Measurements from ENCODE around the gene B9D1.

B9D1 gene

DNA sequence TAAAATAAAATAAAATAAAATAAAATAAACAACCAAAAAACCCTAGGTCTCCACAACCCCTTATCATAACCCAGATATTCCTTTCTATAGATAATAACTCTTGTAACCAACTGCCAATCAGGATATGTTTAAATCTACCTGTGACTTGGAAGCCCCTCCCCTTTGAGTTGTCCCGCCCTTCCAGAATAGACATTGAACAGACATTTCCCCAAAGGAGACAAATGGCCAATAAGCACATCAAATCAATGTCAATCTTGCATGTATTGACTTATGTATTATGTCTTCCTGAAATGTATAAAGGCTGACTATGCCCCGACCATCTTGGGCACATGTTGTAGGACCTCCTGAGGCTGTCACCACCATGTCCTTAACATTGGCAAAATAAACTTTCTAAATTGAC is 14.3 kb upstream of the B9D1 start:
- no peak for DNase-seq

- DNase-seq: no peak
Measured at GRCh38 chr17:19375732-19376131, 13.2 kb upstream of the B9D1 start.

DNA sequence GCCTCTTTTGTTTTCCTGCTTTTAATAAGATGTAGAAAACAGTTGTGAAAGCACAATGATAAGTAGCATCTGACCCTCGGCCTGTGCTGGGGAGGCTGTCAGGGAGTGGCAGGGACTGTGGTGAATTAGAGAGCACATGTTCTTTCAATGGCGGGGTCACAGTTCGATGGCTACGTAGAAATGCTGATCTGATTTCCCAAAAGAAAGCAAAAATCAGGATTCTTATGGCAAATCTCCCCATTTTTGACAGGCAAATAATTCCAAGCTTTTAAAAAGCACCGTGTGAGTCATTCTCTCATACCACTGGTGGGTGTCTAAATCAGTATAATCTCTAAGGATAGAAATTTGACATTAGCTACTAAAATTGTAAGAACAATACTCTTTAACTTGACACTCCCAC is 11.6 kb upstream of the B9D1 start:
- DNase-seq: no peak

DNA sequence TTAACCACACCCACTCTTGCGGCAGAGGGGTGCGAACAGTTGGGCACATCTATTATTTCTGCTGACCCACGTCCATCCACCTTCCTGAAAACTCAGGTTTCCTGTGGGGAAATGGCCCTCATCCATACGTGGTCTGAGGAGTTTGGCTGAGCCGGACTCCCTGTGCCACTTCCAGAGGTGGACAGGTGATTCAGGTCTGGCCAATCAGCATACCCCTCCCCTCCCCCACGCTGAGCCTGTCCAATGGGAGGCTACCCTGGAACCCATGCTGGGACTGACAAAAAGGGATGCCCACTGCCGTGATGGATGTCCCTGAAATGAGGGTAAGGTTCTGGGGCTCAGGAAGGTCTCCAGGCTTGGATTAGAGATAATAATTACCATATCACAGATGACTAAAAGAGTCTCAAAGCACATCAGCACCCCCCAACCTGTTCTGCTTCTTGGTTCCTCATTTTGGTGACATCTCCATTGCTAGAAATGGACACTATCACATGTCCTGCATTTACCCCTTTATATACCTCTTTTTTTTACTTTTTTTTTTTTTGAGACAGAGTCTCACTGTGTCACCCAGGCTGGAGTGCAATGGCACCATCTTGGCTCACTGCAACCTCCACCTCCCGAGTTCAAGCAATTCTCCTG is 10.5 kb upstream of the B9D1 start:
- no peak for DNase-seq

DNA sequence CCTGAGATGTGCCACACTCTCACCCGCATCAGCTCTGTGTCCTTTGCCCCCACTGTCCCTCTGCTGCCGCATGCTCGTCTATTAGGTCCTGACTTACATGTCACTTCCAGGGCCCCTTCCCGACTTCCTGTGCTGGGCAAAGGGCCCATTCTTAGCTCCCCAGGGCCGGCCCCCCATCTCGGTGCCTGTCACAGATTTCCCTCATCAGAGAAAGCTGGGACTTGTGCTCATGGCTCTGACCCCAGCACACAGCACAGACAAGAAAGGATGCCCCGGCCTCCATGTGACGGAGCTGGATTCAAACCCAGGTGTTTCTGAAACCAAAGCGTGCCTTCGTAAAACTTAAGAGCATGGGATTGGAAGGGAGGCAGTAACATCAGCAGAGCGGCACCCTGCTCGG is 9.9 kb upstream of the B9D1 start:
- no peak for DNase-seq

DNA sequence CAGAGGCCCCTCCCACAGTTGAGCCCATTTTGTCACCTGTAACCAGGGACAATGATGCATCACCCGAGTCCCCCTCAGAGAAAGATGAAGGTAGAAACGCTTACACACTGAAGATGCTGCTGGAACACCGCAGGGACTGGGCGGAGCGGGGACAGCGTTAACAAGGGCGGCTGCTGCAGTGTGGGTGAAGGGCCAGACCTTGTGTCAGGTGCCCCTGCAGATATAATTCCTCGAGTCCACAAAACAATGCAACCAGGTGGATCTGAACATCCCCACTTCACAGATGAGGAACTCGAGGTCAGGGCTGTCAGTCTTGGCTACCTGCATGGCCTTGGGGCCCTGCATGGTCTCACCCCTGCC is 9.5 kb upstream of the B9D1 start:
- no peak for DNase-seq

GRCh38 chr17:19371259-19372010 is 8.9 kb upstream of the B9D1 start:
- no peak for DNase-seq

GRCh38 chr17:19370493-19370960 is 8.0 kb upstream of the B9D1 start:
- no peak for DNase-seq

GRCh38 chr17:19369846-19370492 is 7.4 kb upstream of the B9D1 start:
- DNase-seq: no peak

DNA sequence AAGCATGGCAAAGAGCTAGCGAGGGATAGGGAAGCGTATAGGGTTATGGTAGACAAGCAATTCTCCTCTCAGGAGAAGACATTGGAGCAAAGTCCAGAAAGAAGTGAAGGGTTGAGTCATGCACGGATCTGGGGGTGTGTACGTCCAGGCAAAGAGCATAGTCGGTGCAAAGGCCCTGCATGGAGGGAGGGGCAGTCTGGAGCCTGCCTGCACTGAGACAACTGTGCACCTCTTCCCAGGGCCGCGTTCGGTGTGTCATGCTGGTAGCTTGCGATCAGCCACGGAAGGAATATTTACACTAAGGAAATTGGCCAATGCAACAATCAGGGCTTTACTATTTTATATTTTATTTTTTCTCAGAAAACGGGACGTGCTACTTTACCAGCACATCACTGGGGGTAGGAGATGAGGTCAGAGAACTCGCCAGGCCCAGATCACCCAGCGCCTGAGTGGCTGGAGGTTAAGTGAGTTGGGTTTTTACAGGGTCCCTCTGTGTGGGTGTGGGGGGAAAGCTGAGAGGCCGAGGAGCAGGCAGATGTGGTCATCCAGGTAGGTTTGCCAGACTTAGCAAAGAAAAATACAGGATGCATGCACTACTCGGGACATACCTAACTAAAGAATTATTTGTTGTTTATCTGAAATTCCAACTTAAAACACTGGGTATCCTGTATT is 6.7 kb upstream of the B9D1 start:
- no peak for DNase-seq

DNA sequence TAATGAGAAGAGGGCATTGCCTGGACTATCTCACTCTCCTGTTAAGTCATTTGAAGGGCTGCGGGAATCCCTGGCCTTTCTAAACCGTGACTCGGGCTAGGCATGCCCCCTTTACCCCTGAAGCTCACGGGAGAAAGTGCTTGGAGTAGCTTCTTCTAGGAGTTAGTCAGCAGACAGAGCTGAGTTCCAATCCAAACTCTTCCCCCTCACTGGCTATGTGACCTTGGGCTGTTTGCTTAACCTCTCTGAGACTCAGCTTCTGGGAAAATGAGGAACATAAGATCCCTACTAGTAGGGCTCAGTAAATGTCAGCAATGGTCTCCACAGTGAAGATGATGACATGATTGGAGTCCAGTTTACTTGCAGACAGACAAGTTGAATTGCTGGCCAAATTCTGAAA is 5.7 kb upstream of the B9D1 start:
- no peak for DNase-seq

- DNase-seq: no peak
Measured at GRCh38 chr17:19366637-19366972, 4.1 kb upstream of the B9D1 start.

- DNase-seq: no peak
Measured at GRCh38 chr17:19365833-19366636, 3.5 kb upstream of the B9D1 start.

DNA sequence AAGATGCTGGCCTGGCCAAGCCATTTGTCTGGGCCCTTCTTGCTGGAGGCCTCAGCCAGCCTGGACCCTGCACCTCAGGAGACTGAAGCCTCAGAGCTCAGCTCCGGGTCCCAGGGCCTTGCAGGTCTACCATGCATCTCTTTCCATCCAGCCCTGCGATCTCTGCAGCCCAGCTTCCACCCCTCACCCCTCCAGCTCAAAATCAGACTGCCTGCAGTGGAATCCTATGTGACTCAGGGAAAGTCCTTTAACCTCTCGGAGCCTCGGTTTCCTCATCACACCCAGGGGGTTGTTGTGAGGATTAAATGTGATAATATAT is 2.9 kb upstream of the B9D1 start:
- DNase-seq: no peak

GRCh38 chr17:19364699-19365498 is 2.4 kb upstream of the B9D1 start:
- DNase-seq: no peak

DNA sequence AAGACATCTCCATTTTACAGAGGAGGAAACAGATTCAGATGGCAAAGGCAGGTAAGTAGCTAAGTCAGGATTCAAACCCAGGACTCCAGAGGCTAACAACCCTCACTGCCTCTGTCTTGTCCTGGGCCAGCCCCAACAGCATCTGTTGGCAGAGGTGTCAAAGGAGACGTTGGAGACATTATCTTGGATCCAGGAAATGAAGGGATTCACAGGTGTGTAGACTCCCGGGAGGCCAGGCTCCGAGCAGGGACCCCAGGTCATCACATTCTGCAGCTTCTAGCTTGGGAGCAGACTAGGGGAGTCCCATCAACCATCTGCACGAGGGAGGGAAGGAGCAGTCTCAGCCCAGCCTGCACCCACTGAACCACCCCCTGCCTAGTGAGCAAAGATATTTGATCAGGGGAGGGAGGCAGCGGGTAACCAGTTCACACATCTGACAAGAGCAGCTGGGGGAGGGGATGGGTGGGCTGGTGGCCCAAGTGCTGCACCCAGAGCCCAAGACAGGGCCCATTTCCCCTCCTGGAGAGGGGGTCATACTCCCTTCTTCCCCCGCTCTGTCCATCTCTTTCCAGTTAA is 1.0 kb upstream of the B9D1 start:
- no peak for DNase-seq

DNA sequence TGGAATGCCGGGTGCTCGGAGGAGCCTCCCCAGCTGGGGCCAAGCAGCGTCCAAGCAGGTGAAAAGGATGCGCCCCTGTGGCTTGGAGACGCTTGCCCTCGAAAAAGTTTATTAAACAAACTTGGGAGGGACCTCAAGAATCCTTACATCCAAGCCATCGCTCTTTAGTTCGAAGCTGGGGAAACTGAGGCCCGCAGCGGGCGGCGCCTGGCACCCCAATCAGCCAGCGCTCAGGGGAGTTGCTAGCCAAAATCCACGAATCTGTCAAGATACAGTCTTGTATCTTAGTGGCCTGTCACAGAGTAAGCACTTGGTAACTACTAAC is 553 bp upstream of the B9D1 start:
- DNase-seq: no peak

- DNase-seq: no peak
Measured at GRCh38 chr17:19361944-19362276, 613 bp downstream of the B9D1 start.

GRCh38 chr17:19361326-19361725 is 1.2 kb downstream of the B9D1 start:
- DNase-seq: peak; percentile 36

DNA sequence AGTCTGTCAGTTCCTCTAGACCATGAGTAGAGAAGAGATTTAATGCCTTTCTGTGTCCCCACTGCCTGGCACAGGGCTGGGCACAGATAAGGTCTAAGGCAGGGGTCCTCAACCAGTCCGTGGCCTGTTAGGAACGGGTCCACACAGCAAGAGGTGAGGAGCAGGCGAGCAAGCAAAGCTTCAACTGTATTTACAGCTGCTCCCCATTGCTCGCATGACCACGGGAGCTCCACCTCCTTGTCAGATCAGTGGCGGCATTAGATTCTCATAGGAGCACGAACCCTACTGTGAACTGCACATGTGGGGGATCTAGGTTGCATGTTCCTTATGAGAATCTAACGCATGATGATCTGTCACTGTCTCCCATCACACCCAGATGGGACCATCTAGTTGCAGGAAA is 1.8 kb downstream of the B9D1 start:
- DNase-seq: no peak

DNA sequence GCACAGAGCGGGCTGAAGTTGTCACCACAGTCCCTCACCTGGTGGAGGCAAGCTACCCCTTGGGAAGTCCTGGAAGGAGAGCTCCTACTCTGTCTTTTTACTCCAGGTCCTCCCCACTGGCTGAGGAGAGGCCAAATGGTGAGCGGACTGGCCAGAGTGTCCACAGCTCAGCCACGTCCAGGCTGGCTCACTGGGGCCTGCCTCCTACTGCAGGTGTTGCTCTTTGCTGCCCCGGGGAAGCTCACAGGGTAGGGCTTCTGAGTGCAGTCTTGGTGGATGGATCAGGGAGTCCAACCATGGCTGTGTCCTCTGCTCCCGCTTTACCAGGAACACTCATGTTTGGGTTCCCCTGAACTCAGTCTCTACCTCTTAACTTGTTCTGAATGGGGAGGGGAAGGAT is 2.7 kb downstream of the B9D1 start:
- no peak for DNase-seq

DNA sequence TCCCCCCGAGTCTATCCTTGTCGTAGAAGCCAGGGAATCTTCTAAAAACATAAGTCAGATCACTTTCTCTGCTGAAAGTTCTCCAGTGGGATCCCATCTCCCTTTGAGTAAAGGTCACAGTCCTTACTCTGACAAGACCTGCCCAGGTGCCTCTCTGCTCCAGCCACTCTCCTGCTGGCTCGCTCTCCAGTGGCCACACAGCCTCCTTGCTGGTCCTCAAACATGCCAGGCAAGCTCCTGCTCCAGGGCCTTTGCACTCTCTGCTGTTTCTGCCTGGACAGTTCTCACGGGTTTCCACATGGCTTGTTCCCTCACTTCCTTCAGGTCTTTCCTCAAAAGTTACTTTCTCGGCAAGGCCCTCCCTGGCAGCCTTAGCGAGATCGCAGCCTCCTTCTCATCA is 3.4 kb downstream of the B9D1 start:
- no peak for DNase-seq

Data from fibroblast of skin of scalp (primary cell).